GM06990 (cell line): ENCODE data around the gene MLN.

Experiments used
- DNase-seq: peaks from one replicate; pipeline ENCODE4 v3.0.0-alpha.2; 2011; ENCODE audit not compliant: insufficient read length; ENCODE audit errors: extremely low read depth
- H3K27me3 ChIP-seq: replicated peaks from 2 replicates; pipeline ENCODE4 v1.6.0; 2011; ENCODE audit warnings: low read length; ENCODE audit not compliant: control insufficient read depth, insufficient read depth
- H3K36me3 ChIP-seq: 2 replicates; pipeline ENCODE4 v1.5.1; 2011; ENCODE audit warnings: low read length; ENCODE audit not compliant: control insufficient read depth, insufficient read depth
- H3K4me3 ChIP-seq: replicated peaks from 2 replicates; pipeline ENCODE4 v1.5.1; 2011; ENCODE audit warnings: low read depth, mild to moderate bottlenecking, control low read depth, low read length
- CTCF ChIP-seq: IDR thresholded peaks from 2 replicates; pipeline ENCODE4 v1.5.1; 2011; ENCODE audit warnings: low read length, control low read depth, mild to moderate bottlenecking, inconsistent platforms; ENCODE audit not compliant: insufficient read depth, poor library complexity, severe bottlenecking

MLN gene

GRCh38 chr6:33820784-33821520, 17.1 kb upstream of the MLN start:
- no peak overlapping the region for H3K4me3 ChIP-seq
- no peaks in the 10 kb centered on the region for H3K36me3 ChIP-seq
- no peak for DNase-seq
- H3K27me3 ChIP-seq: no peaks in the 10 kb centered on the region; the same call in 1 of the 2 replicates
- no peak for TF ChIP-seq CTCF

- no peak overlapping the region for H3K4me3 ChIP-seq
- no peaks in the 10 kb centered on the region for H3K36me3 ChIP-seq
- DNase-seq: no peak
- no peaks in the 10 kb centered on the region; the same call in 1 of the 2 replicates for H3K27me3 ChIP-seq
- TF ChIP-seq CTCF: no peak
Observed at GRCh38 chr6:33820243-33820642, 16.4 kb upstream of the MLN start.

- no peak for DNase-seq
- no peaks in the 10 kb centered on the region for H3K36me3 ChIP-seq
- H3K4me3 ChIP-seq: no peak overlapping the region
- no peak for TF ChIP-seq CTCF
- H3K27me3 ChIP-seq: no peaks in the 10 kb centered on the region; the same call in 1 of the 2 replicates
Observed at GRCh38 chr6:33819021-33819420, 15.2 kb upstream of the MLN start.

- H3K36me3 ChIP-seq: no peaks in the 10 kb centered on the region
- no peak for TF ChIP-seq CTCF
- no peak for DNase-seq
- H3K4me3 ChIP-seq: no peak overlapping the region
- no peaks in the 10 kb centered on the region; the same call in 1 of the 2 replicates for H3K27me3 ChIP-seq
Observed at GRCh38 chr6:33818293-33818692, 14.5 kb upstream of the MLN start.

- Histone ChIP-seq H3K27me3 (no peaks in the 10 kb centered on the region; the same call in 1 of the 2 replicates), H3K36me3 (no peaks in the 10 kb centered on the region)
- no peak for TF ChIP-seq CTCF
Observed at GRCh38 chr6:33817489-33817888, 13.7 kb upstream of the MLN start.

GRCh38 chr6:33816911-33817310, 13.1 kb upstream of the MLN start:
- no peak for DNase-seq
- no peak overlapping the region for H3K4me3 ChIP-seq
- TF ChIP-seq CTCF: no peak
- no peaks in the 10 kb centered on the region; the same call in 1 of the 2 replicates for H3K27me3 ChIP-seq
- H3K36me3 ChIP-seq: no peaks in the 10 kb centered on the region

More at GRCh38 chr6:33817489-33817888, 13.7 kb upstream of the MLN start:
- DNase-seq: no peak
- H3K4me3 ChIP-seq: no peak overlapping the region
